Natural killer cell (primary cell): ENCODE data around the gene PTPRS. TPM values are rescaled to one million over a fixed set of nuclear protein-coding genes. Genes with fewer than 3 reads are reported as not detected.
A peak's percentile ranks its signal among the peaks of the same experiment; 100 is the strongest.

Experiments
- ATAC-seq, 3 donors: fragments of 150-1000 bp in 2 of 3; fragments of 200-7000 bp in 1 of 3; cut with Tn5 transposase; 1 replicate in 1 of 3; 2 replicates in 2 of 3; pipeline ENCODE4 v1.10.0; 2021; ENCODE audit warnings: mild to moderate bottlenecking in 2 of 3, moderate library complexity in 2 of 3
- DNase-seq, 2 donors: peaks; one replicate each; pipeline versions ENCODE4 v3.0.0 to v3.0.0-alpha.2; 2013 to 2021; ENCODE audit warnings: mixed read lengths in 1 of 2
- H3K27ac ChIP-seq: one replicate; pipeline ENCODE4 v1.5.1; 2013; ENCODE audit warnings: mild to moderate bottlenecking, low read length
- H3K27me3 ChIP-seq: one replicate; pipeline ENCODE4 v1.6.1; 2013; ENCODE audit warnings: low read length; ENCODE audit not compliant: control insufficient read depth, insufficient read depth
- H3K36me3 ChIP-seq: one replicate; pipeline ENCODE4 v1.6.1; 2013; ENCODE audit warnings: low read length; ENCODE audit not compliant: control insufficient read depth, insufficient read depth
- H3K4me1 ChIP-seq: one replicate; pipeline ENCODE4 v1.6.1; 2013; ENCODE audit warnings: low read length; ENCODE audit not compliant: control insufficient read depth, insufficient read depth
- H3K4me3 ChIP-seq: one replicate; pipeline ENCODE4 v1.5.1; 2013; ENCODE audit warnings: low read length
- H3K9me3 ChIP-seq: one replicate; pipeline ENCODE4 v1.6.1; 2013; ENCODE audit warnings: low read length; ENCODE audit not compliant: control insufficient read depth, insufficient read depth
- H3K27ac Mint-ChIP-seq, 2 donors: one replicate each; pipeline ENCODE4 v1.8.0; 2022; ENCODE audit warnings: mild to moderate bottlenecking in 2 of 2, mixed read lengths in 2 of 2, moderate library complexity in 1 of 2
- H3K27me3 Mint-ChIP-seq, 2 donors: one replicate each; pipeline ENCODE4 v1.8.0; 2022; ENCODE audit warnings: low read depth in 2 of 2, mixed read lengths in 2 of 2
- H3K36me3 Mint-ChIP-seq: one replicate; pipeline ENCODE4 v1.8.0; 2022; ENCODE audit warnings: mixed read lengths
- H3K4me1 Mint-ChIP-seq, 2 donors: one replicate each; pipeline ENCODE4 v1.8.0; 2022; ENCODE audit warnings: mixed read lengths in 2 of 2
- H3K4me3 Mint-ChIP-seq: one replicate; pipeline ENCODE4 v1.8.0; 2022; ENCODE audit warnings: mild to moderate bottlenecking, moderate library complexity, mixed read lengths
- H3K9me3 Mint-ChIP-seq, 2 donors: one replicate each; pipeline ENCODE4 v1.8.0; 2022; ENCODE audit warnings: mixed read lengths in 2 of 2
- WGBS: methylation state at CpG from one replicate; pipeline ENCODE4 v1.1.7; 2013; ENCODE audit warnings: missing lambda C conversion rate; ENCODE audit not compliant: insufficient coverage; 5-methylcytosine and 5-hydroxymethylcytosine counted together
- intact Hi-C: fragments of 100-400 bp; cut with micrococcal nuclease; formaldehyde crosslinking; loops from one replicate; pipeline ENCODE4 v1.14.2; 2022
- total RNA-seq, 4 donors: library from RNA; stranded (reverse); fragments of 120-200 nt in 1 of 4; gene quantifications; one replicate each; pipeline versions ENCODE4 v1.2.3 to v1.2.4, GENCODE V29; 2013 to 2022
- TF ChIP-seq, protein P1 (sequence below): fragments of 200-600 bp; IDR thresholded peaks from one replicate; pipeline ENCODE4 v1.8.0; 2022; ENCODE audit warnings: antibody characterized with exemption

PTPRS gene
- total RNA-seq, 3 donors from 2014 or later (not counting 1 experiment from before 2014, with no cell fraction given) = 0.47 to 0.73 (median 0.61) TPM

- 66% methylated on average over 9 of the region's 9 CpGs for WGBS
- intact Hi-C loops = no loop called here
- Histone ChIP-seq H3K9me3 (no peaks in the 10 kb centered on the region), H3K27me3 (no peaks in the 10 kb centered on the region), H3K27ac (no peak overlapping the region), H3K4me1 (peaks cover 14% of the 10 kb centered on the region), H3K36me3 (no peaks in the 10 kb centered on the region), H3K4me3 (no peak overlapping the region)
- Mint-ChIP-seq H3K27ac (no peak overlapping the region), H3K36me3 (no peaks in the 10 kb centered on the region), H3K27me3 (peaks cover 0 to 11% of the 10 kb centered on the region in 2 donors), H3K9me3 (no peaks in the 10 kb centered on the region), H3K4me3 (no peak overlapping the region), H3K4me1 (peaks cover 6 to 13% of the 10 kb centered on the region in 2 donors)
- no peak for ATAC-seq
- TF ChIP-seq, protein P1, sequence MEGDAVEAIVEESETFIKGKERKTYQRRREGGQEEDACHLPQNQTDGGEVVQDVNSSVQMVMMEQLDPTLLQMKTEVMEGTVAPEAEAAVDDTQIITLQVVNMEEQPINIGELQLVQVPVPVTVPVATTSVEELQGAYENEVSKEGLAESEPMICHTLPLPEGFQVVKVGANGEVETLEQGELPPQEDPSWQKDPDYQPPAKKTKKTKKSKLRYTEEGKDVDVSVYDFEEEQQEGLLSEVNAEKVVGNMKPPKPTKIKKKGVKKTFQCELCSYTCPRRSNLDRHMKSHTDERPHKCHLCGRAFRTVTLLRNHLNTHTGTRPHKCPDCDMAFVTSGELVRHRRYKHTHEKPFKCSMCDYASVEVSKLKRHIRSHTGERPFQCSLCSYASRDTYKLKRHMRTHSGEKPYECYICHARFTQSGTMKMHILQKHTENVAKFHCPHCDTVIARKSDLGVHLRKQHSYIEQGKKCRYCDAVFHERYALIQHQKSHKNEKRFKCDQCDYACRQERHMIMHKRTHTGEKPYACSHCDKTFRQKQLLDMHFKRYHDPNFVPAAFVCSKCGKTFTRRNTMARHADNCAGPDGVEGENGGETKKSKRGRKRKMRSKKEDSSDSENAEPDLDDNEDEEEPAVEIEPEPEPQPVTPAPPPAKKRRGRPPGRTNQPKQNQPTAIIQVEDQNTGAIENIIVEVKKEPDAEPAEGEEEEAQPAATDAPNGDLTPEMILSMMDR = no peak
- DNase-seq = no peak
Observed at GRCh38 chr19:5326545-5326944, 14.1 kb downstream of the PTPRS start.

- H3K27me3 Mint-ChIP-seq = peaks cover 0 to 11% of the 10 kb centered on the region in 2 donors
Observed at GRCh38 chr19:5324947-5325346, 15.7 kb downstream of the PTPRS start.

DNA sequence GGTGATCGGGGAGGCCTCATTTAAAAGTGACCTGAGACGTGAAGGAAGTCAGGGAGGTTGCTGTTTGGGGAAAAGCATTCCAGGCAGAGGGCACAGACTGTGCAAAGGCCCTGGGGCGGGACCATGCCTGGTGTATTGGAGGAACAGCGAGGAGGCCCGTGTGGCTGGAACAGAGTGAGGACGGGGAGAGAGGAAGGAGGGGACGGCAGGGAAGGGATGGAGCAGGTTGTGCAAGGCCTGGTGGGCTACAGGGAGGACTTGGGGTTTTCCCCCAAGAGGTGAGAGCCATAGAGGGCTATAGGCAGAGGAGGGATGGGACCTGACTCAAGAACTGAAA lies 17.2 kb downstream of the PTPRS start:
- WGBS = 86% methylated on average over 7 of the region's 7 CpGs
- no peak overlapping the region for H3K4me3 Mint-ChIP-seq
- Histone ChIP-seq H3K9me3 (no peaks in the 10 kb centered on the region), H3K36me3 (no peaks in the 10 kb centered on the region), H3K27me3 (no peaks in the 10 kb centered on the region), H3K27ac (no peak overlapping the region), H3K4me1 (peaks cover 14% of the 10 kb centered on the region), H3K4me3 (no peak overlapping the region)
- H3K27ac Mint-ChIP-seq = peak overlapping the region in 1 of 2 donors; percentile 31
- no peaks in the 10 kb centered on the region for H3K36me3 Mint-ChIP-seq
- DNase-seq (no peak), ATAC-seq (no peak)
- H3K4me1 Mint-ChIP-seq = peaks cover 6 to 13% of the 10 kb centered on the region in 2 donors
- no peaks in the 10 kb centered on the region for H3K9me3 Mint-ChIP-seq
- TF ChIP-seq, protein P1 = no peak
- intact Hi-C loops = no loop called here
- H3K27me3 Mint-ChIP-seq = peaks cover 0 to 15% of the 10 kb centered on the region in 2 donors

More at GRCh38 chr19:5324947-5325346, 15.7 kb downstream of the PTPRS start:
- Histone ChIP-seq H3K4me3 (no peak overlapping the region), H3K36me3 (no peaks in the 10 kb centered on the region), H3K27ac (no peak overlapping the region), H3K27me3 (no peaks in the 10 kb centered on the region), H3K4me1 (peaks cover 14% of the 10 kb centered on the region), H3K9me3 (no peaks in the 10 kb centered on the region)
- Mint-ChIP-seq H3K4me1 (peaks cover 6 to 13% of the 10 kb centered on the region in 2 donors), H3K36me3 (no peaks in the 10 kb centered on the region), H3K27ac (no peak overlapping the region), H3K9me3 (no peaks in the 10 kb centered on the region), H3K4me3 (no peak overlapping the region)
- no peak for DNase-seq
- no peak for ATAC-seq
- 92% methylated on average over 3 of the region's 3 CpGs for WGBS
- TF ChIP-seq, protein P1 = no peak
- intact Hi-C loops = no loop called here
